Measurements from ENCODE around the gene ATP2A1.

GRCh38 chr16:28839899-28840298 lies 38.4 kb upstream of the ATP2A1 start:
- no peak for TF ChIP-seq CTCF (conservative IDR thresholded peaks at IDR 0.05)
- TF ChIP-seq EZH2 (IDR thresholded peaks at IDR 0.05; ENCODE audit: low read depth) = no peak
